ENCODE data around the gene PLPP7.

Gene PLPP7

DNA sequence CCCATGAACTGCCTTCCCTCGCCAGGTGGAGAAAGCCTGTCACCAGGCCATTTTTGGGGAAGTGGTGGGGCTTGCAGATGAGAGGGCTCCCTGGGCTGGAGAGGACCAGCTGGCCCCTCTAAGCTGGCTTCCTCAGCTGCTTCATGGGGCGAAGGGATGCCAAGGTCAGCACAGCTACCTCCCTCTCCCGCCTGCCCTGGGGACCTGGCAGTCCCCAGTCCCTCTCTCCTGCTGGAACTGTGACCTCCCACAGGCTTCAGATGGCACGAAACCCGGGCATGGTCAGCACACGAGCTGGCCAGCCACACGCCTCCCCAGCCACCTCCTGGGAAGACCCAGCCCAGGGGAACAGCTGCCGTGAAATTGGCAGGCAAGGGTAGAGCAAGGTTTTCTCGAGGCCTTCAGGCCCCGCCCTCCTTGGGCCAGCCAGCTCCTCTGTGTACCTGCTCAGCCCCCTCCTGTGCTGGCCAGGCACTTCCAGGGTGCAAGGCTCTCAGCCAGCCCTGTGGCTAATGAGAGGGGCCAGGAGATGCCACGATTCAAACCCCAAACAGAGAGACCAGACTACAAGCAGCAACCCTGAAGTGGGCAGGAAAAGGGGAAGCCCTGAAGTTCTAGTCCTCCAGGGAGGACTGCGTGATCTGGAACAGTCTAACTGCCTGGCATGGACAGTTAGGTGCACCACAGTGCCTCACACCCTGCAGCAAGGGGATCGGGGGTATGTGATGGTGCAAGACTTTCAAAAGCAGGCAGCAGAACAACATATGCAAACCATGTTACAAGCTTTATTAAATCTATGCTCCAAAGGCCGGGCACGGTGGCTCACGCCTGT, 12.9 kb downstream of the PLPP7 start:
- H3K27ac ChIP-seq: no peak overlapping the region

DNA sequence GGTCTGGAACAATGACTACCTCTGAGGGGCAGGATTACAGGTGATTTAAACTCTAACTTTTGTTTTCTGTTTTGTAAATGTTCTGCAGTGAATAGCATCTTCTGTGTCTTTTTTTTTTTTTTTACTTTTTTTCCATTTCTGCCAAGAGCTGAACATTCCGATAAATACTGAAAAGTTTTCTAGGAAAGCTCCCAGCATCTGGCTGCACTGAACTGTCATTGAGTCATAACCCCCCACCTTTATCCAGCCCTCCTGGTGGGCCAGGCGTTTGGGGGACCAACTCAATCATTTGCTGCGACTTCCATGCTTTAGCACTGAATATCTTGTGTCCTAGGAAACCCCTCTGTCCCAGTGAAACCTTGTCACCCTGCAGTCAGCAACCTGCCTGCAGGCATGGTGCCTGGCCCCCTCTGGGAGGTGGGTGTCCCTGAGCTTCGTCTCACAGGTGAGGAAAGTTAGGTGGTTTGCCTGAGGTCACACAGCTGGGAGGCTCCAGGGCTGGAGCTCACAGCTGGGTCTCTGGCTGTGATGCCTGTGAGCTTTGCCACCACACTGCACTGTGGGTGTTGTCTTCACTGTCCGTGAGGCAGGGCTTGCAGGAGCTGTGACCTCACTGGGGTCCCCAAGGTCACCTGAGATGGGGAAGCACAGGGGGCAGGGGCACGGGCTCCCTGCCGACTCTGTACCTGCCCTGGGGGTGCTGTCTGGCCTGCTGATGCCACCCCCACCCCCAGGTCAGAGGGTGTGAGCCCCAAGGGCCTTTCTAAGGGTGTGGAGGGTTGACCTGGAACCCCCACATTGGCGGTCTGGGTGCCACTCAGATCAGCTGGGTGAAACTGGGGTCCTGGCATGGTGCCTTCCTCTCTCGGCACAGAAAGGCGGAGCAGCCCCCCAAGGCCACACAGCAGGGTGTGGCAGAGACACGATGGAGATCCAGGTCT, 14.1 kb downstream of the PLPP7 start:
- TF ChIP-seq ZFX (IDR thresholded peaks at IDR 0.05): no peak
- TF ChIP-seq, protein P1, sequence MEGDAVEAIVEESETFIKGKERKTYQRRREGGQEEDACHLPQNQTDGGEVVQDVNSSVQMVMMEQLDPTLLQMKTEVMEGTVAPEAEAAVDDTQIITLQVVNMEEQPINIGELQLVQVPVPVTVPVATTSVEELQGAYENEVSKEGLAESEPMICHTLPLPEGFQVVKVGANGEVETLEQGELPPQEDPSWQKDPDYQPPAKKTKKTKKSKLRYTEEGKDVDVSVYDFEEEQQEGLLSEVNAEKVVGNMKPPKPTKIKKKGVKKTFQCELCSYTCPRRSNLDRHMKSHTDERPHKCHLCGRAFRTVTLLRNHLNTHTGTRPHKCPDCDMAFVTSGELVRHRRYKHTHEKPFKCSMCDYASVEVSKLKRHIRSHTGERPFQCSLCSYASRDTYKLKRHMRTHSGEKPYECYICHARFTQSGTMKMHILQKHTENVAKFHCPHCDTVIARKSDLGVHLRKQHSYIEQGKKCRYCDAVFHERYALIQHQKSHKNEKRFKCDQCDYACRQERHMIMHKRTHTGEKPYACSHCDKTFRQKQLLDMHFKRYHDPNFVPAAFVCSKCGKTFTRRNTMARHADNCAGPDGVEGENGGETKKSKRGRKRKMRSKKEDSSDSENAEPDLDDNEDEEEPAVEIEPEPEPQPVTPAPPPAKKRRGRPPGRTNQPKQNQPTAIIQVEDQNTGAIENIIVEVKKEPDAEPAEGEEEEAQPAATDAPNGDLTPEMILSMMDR (conservative IDR thresholded peaks at IDR 0.05): no peak
- H3K27ac ChIP-seq: no peak overlapping the region

More for the DNA sequence above, 12.9 kb downstream of the PLPP7 start:
- TF ChIP-seq, protein P1 (conservative IDR thresholded peaks at IDR 0.05): no peak
- TF ChIP-seq ZFX (IDR thresholded peaks at IDR 0.05): no peak

DNA sequence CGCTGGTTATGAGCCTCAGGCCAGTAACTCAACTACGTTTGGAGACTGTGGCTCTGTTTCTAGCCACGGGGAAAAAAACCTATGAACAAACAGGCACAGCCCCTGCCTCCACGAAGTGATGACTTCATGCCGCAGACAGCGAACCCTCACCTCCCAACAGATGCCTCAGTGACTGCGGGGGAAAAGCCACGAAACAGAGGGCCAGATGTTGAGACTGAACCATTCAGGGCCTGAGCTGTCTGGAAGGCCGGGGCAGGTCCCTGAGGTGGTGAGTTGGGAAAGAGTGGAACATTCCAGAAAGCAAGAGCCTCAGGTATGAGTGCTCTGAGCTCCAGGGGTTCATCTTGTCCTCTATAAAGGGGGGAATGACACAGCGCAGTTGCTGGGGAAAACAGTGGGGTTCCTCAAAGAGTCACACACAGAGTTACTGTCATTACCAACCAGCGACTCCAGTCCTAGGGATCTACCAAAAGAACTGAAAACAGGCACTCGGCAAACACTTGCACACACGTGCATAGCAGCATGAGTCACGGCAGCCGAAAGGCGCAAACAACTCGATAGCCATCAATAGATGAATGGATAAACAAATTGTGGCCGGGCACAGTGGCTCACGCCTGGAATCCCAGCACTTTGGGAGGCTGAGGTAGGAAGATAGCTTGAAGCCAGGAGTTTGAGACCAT, 15.3 kb downstream of the PLPP7 start:
- TF ChIP-seq, protein P1 (conservative IDR thresholded peaks at IDR 0.05): no peak
- no peak for TF ChIP-seq ZFX (IDR thresholded peaks at IDR 0.05)
- no peak overlapping the region for H3K27ac ChIP-seq

DNA sequence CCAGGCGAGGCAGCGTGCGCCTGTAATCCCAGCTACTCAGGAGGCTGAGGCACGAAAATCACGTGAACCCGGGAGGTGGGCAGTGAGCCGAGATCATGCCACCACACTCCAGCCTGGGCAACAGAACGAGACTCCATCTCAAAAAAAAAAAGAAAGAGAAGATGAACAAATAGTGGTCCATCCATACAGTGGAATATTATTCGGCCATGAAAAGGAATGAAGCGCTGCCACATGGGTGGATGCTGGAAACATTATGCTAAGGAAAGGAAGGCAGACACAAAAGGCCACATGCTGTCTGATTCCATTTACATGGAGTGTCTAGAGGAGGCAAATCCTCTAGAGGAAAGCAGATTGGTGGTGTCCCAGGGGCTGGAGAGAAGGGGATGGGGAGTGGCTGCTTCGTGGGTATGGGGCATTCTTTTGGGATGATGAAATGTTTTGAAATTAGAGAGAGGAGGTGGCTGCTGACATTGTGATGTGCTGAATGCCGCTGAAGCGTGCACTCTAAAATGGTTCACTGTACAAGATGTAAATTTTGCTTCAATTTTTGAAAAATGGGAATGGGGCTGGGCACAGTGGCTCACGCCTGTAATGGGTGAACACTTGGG, 17.0 kb downstream of the PLPP7 start:
- H3K27ac ChIP-seq: no peak overlapping the region
- TF ChIP-seq, protein P1 (conservative IDR thresholded peaks at IDR 0.05): no peak
- TF ChIP-seq ZFX (IDR thresholded peaks at IDR 0.05): no peak

DNA sequence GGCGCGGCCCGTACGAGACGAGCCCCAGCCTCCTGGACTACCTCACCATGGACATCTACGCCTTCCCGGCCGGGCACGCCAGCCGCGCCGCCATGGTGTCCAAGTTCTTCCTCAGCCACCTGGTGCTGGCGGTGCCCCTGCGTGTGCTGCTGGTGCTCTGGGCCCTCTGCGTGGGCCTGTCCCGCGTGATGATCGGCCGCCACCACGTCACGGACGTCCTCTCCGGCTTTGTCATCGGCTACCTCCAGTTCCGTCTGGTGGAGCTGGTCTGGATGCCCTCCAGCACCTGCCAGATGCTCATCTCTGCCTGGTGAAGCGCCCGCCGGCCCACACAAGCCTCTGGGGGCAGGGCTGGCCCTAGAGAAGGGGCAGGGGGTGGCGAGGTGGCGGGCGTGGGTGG, 18.5 kb downstream of the PLPP7 start:
- no peak for TF ChIP-seq ZFX (IDR thresholded peaks at IDR 0.05)
- TF ChIP-seq, protein P1 (conservative IDR thresholded peaks at IDR 0.05): no peak
- H3K27ac ChIP-seq: no peak overlapping the region

DNA sequence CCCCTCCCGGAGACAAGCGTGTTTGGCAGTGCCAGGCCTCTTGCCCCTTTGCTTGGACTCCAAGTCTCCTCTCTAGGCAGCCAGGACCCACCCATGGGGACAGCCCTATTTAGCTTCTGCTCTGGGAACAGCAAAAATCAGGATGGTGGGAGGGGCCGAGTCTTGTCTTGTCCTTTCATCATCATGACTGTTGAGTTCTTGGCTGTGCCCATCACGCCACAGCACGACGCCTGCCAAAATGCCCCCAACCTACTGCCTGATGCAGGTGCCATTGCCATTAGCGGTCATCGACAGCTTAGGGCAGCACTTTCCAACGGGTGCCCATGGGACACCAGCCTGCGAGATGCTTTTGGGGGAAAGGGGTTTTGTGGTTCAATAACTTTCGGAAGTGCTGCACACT, 18.9 kb downstream of the PLPP7 start:
- TF ChIP-seq, protein P1 (conservative IDR thresholded peaks at IDR 0.05): no peak
- no peak for TF ChIP-seq ZFX (IDR thresholded peaks at IDR 0.05)
- H3K27ac ChIP-seq: no peak overlapping the region

All from C4-2B (cell line).